Urothelium cell line (cell line): Measurements from ENCODE around the gene PSME1.

Experiments used
- DNase-seq: peaks from one replicate; pipeline ENCODE4 v3.0.0; 2011; ENCODE audit warnings: low spot score, mixed read lengths
- FAIRE-seq: peaks from 2 replicates; lab custom pipeline; 2011; peaks lifted over from hg19 to GRCh38; lab: Jason Lieb, UNC

The PSME1 gene

DNA sequence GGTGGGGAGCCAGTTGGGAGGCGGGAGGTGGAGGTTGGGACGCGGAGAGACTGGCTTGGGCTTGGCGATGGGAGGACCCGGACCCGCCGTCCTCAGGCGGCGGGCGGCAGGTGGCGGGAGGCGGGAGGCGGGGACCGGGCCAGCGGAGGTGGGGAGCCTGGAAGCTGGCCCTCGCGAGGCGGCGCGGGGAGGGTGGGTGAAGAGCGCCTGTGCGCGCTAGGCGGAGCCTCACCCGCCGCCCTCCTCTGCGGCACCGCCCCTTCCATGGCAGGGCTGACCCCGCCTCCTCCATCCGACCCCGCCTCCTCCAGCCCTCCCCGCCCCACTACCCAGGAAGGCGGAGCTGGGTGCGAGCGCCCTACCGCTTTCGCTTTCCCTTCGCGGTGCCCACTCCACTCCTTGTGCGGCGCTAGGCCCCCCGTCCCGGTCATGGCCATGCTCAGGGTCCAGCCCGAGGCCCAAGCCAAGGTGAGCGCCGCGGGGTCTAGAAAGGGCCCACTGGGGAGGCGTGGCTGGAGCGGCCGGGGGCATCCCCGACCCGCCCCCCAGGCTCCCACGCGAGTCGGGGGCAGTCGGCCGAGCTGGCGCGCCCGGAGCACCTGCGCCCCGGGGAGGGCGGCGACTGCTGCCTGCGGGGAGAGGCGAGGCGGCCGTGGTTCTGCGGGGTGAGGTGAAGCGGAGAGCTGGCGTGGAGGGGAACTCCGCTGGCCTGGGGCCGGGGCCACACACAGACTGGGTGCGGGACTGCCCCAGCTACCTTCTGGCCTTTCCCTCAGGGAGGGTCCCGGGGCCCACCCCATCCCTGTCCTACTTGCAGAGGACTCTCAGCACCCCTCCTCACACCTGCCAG is at the start of gene PSME1:
Gene PSME1 (plus strand): TSS at position 361 of the 850 bp plus-strand sequence. CDS start 69 bp downstream, at position 430.
- peak; percentile 93 for DNase-seq
- no peak for FAIRE-seq

- DNase-seq (no peak), FAIRE-seq (no peak)
These were observed 49.0 kb upstream of the PSME1 start for GRCh38 chr14:24087004-24087403.

DNA sequence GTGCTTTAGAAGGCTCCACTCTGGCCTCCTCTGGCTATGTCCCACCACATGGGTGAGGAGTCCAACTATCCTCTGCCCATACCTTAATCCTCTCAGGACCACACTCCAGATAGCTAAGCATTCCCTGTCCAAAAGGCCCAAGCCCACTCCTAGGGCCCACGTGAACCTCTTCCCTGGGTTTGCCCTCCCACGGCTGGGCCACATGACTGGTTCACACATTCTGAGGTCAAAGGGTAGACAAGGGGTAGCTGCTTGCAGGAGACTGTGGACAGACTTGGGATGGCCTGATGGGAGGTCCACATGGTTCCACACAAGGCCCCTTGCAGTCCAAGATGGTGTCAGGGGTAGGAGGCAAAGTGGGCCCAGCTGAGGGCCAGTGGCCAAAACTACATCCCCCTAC is 47.9 kb upstream of the PSME1 start:
- FAIRE-seq (no peak), DNase-seq (no peak)

GRCh38 chr14:24089890-24090289 is 46.1 kb upstream of the PSME1 start:
- FAIRE-seq (no peak), DNase-seq (no peak)

DNA sequence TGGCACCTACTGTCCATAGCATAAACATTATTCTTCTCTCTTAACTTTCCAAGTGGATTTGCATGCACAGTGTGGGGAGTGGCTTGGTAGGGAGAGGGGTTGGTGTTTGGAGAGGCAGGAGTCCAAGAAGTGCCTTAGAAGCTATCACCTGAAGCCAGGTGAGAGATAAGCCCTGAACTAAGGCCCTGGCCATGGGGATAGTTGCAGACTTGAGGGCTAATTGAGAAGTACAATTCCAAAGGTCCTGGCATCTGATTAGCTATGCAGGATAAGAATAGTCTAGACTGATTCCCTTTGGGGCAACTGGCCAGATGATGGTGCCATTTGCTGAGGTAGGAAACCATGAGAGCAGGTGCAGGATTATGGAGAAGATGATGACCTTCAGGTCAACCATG is 43.9 kb upstream of the PSME1 start:
- FAIRE-seq (no peak), DNase-seq (no peak)

DNA sequence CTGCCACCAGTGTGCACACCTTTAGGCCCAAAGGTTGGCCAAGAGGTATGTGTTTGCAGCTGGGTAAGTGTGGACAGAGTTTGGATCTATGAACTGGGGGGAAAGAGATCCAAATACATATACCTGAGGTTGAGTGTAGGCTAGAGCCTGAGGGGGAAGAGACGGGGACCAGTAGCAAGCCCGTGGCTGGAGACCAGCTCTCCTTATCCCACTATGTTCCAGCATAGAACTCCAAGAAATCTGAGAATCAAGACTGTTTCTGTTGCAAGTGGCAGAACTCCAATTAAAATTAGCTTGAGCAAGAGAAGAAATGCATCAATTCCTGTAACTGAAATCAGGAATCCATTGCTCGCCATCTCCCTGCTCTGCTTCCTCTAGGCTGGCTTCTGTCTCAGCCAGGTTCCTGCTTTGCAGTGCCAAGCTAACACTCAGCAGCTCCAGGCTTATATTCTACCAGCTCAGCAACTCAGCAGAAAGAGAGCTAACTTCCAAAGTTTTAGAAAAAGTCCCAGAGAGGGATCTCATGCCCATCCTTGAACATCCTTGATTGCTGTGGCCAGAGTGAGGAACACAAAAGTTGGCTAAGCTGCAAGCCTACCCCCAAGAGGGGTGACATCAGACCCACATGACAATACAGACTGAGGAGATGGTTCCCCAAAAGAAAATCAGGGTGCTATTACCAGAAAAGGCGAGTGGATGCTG is 43.3 kb upstream of the PSME1 start:
- FAIRE-seq (no peak), DNase-seq (no peak)

DNA sequence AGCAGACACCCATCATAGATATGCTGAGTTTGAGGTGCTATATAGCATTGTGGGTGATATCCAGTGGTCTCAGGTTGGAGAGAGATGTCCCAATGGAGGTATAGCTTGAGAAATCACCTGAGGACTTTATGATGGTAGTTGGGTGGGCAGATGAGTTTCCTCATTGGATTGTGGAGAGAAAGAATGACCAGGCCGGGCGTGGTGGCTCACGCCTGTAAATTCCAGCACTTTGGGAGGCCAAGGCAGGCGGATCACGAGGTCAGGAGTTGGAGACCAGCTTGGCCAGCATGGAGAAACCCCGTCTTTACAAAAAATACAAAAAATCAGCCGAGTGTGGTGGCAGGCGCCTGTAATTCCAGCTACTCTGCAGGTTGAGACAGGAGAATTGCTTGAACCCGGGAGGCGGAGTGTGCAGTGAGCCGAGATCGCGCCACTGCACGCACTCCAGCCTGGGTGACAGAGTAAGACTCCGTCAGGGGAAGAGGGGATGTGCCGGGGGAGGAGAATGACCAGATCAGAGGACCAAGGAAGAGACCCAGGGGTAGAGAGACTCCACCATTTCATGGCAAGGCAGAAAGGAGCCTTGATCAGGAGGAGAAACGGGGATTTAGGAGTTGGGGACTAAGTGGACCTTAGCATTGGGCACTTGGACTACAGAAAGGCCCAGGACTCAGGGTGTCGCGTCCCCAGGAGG is 42.6 kb upstream of the PSME1 start:
- no peak for DNase-seq
- no peak for FAIRE-seq

DNA sequence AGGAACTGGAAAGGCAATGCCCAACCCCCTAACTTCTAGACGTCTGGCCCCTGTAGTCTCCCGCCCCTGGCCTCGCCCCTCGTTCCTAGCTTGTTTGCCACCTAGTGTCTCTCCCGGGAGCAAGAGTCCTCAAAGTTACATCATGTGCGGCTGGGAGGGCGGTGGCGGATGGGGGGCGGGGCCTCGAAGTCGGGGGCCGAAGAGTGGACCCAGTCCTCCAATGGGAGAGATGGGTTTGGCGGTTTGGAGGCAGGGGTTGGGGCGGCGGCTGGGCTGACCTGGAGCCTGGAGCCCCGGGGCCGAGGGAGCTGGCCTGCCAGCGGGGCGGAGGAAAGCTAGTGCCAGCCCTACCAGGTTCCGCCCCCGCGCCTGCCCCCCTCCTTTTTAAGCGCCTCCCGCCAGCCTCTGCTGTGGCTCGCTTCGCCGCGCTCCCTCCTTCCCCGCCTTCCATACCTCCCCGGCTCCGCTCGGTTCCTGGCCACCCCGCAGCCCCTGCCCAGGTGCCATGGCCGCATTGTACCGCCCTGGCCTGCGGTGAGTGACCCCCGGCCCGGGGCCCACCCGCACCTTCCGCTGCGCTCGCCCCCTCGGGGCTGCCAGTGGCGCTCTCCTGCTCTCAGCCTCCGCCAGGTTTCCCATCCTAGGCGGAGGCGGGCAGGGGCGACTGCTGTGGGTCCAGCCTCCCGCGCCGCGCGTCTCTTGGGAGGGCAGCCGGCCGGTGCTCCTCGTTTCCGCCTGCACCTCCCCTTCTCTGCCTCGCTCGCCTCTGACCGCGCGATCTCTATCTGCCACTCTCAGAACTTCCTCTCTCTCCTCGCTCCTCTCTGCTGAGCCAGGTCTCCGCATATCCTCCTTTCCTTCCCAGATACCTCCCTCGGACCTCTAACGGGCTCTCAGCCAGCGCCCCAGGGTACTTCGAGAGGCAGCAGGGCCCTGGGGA is 41.8 kb upstream of the PSME1 start, which contains the start of gene PCK2:
Gene PCK2 (plus strand): TSS at position 411 of the 940 bp plus-strand sequence. CDS start 95 bp downstream, at position 506.
- FAIRE-seq = no peak
- DNase-seq = peak; percentile 97

- DNase-seq = peak; percentile 25
- FAIRE-seq = no peak
These were observed 41.1 kb upstream of the PSME1 start for GRCh38 chr14:24094841-24095270.

DNA sequence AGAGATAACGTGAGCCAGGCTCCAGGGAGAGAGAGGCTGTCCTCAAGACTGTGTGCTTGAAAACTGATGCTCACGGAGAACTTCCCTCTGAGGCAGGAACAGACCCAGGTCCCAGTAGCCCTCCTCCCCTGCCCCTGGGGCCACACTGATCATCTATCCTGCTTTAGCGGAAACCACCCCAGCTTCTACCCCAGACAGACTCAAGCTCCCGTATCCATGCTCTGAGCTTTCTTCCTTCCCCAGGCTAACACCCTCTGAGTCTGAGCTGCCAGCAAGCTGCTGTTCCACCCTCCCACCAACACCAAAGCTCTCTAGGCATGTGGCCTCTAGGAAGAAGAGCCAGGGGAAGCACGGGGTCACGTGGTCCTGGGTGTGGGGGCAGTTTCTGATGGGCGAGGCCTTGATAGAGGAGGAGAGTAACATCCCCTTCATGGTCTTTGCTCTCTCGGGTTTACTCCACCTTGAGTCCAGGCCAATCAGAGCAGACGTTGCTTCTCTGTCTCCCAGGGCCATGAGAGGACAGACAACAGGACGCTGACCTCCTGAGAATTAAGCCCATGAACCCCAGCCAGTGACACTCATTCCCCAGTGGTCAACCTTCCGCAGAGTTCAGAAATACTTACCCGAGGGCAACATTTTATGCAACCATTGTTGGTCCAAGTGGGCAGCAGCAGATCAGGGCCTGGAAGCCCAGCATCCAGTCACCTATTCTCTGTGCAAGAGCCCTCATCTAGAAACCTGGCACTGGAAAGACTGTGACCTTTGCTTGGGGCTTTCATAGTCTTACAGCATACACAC is 40.5 kb upstream of the PSME1 start:
- DNase-seq (peak; percentile 68), FAIRE-seq (no peak)

GRCh38 chr14:24096545-24097181 is 39.3 kb upstream of the PSME1 start:
- DNase-seq = no peak
- no peak for FAIRE-seq

DNA sequence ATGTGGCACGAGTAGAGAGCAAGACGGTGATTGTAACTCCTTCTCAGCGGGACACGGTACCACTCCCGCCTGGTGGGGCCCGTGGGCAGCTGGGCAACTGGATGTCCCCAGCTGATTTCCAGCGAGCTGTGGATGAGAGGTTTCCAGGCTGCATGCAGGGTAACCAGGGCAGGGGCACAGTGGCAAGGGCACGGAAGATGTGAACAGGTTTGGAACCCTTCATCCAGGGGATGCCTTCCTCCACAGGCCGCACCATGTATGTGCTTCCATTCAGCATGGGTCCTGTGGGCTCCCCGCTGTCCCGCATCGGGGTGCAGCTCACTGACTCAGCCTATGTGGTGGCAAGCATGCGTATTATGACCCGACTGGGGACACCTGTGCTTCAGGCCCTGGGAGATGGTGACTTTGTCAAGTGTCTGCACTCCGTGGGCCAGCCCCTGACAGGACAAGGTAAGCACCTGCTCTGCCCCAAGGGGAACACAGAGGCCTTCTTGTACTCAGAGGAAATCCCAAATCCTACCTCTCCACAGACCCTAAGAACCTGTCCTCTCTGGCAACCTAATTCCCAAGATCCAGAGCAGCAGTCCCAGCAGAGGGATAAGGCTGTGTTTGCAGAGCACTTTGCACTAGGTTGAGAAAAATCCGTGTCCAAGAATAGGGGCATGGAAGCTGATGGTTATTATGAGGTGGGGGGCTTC is 37.6 kb upstream of the PSME1 start:
- no peak for DNase-seq
- no peak for FAIRE-seq

- DNase-seq = no peak
- FAIRE-seq = no peak
These were observed 36.8 kb upstream of the PSME1 start for GRCh38 chr14:24098927-24099813.

DNA sequence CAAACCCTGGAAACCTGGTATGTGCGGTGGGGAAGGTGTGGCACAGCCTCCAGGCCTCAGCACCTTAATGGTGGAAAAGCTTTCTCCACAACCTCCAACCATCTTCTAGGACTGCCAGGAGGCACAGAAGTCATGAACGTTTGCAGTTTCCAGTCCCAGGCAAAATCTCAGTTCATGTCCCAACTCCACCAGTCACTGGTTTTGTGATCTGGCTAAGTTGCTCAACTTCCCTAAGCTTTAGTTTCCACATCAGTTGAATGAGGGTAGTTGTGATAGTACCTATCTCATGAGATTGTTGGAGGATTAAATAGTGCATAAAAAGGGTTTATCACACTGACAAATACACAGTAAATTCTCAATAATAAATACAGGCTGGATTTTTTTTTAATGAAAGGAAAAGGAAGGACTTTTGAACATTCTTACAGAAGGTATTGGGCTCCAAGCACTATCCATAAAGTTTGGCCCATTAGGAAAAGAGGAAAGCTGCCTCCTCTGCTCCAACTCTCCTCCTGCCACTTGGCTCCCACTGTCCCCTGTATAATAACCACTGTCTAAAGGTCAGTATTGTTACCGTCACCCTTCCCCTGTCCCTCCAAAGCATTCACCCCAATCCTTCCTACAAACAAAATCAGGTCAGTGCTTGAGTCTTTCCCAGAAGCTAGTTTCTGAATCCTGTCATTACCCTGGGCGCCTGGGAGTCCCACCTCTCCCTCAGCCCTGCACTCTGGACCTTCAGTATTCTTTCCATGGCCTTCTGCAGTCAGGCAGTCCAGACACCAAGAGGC is 35.6 kb upstream of the PSME1 start:
- DNase-seq (no peak), FAIRE-seq (no peak)

GRCh38 chr14:24100982-24101494 is 35.0 kb upstream of the PSME1 start:
- FAIRE-seq = no peak

GRCh38 chr14:24102357-24103048 is 33.5 kb upstream of the PSME1 start:
- DNase-seq (no peak), FAIRE-seq (no peak)

More at GRCh38 chr14:24100982-24101494, 35.0 kb upstream of the PSME1 start:
- no peak for DNase-seq
